Ectodermal cell (in vitro differentiated cells): ENCODE results near the gene PCNX4.

Experiments
- H3K27ac ChIP-seq: 2 replicates; pipeline ENCODE4 v1.7.0; 2013; ENCODE audit warnings: mild to moderate bottlenecking, low read depth, low read length; ENCODE audit not compliant: insufficient read depth, poor library complexity, severe bottlenecking
- H3K27me3 ChIP-seq: 2 replicates; pipeline ENCODE4 v1.7.0; 2013; ENCODE audit warnings: mild to moderate bottlenecking, low read length; ENCODE audit not compliant: insufficient read depth, control insufficient read depth, poor library complexity, severe bottlenecking
- H3K36me3 ChIP-seq: one replicate; pipeline ENCODE4 v1.7.0; 2013; ENCODE audit warnings: low read length; ENCODE audit not compliant: control insufficient read depth, insufficient read depth
- H3K4me1 ChIP-seq: one replicate; pipeline ENCODE4 v1.7.0; 2013; ENCODE audit warnings: low read length; ENCODE audit not compliant: control insufficient read depth, insufficient read depth
- H3K4me3 ChIP-seq: 2 replicates; pipeline ENCODE4 v1.7.0; 2013; ENCODE audit warnings: low read depth, low read length, control low read depth; ENCODE audit not compliant: insufficient read depth
- H3K9me3 ChIP-seq: 2 replicates; pipeline ENCODE4 v1.7.0; 2013; ENCODE audit warnings: mild to moderate bottlenecking, low read length, moderate library complexity; ENCODE audit not compliant: control insufficient read depth
- WGBS, 2 experiments: methylation state at CpG; one replicate each; pipeline ENCODE4 v1.1.7; 2013; ENCODE audit warnings: missing lambda C conversion rate in 2 of 2; 5-methylcytosine and 5-hydroxymethylcytosine counted together

The PCNX4 gene

DNA sequence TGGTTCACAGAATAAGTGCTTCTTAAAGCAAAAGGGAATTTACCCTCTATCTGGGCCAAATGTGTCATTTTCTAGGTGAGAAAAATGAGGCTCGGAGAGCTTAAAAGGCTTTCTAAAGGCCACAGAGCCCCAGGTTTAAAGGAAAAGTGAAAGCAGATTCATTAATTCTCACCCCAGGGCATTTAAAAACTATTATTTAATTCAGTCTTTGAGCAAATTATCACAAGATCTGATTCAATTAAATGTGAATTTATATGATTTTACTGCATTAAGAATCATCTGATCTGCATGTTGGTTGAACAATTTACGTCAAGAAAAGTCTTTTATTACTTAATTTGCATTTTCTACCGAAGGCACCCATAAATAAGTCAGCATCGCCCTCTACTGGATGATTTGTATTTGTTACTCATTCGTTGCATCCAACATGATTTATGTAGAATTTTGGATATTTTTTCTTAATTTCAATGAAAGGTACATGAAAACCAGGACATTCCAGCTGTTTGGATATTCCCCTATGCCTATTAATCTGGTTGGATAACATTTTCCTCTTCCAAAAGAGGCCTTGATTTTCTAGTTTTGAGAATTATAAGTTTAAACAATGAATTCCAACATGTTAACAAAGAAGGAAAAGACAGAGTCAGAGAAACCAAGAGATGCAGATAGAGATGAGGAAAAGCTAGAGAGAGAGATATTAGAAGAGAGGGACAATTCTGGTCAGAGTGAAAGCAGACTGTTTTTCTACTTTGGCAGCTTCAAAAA lies 92.6 kb downstream of the PCNX4 start:
- 18 to 43% methylated on average over 2 to 5 of the region's 5 CpGs for WGBS, 2 experiments
- no peak overlapping the region for H3K27ac ChIP-seq
- H3K9me3 ChIP-seq: no peaks in the 10 kb centered on the region
- no peak overlapping the region for H3K4me3 ChIP-seq
- no peaks in the 10 kb centered on the region for H3K36me3 ChIP-seq
- H3K27me3 ChIP-seq: no peaks in the 10 kb centered on the region
- no peaks in the 10 kb centered on the region for H3K4me1 ChIP-seq

DNA sequence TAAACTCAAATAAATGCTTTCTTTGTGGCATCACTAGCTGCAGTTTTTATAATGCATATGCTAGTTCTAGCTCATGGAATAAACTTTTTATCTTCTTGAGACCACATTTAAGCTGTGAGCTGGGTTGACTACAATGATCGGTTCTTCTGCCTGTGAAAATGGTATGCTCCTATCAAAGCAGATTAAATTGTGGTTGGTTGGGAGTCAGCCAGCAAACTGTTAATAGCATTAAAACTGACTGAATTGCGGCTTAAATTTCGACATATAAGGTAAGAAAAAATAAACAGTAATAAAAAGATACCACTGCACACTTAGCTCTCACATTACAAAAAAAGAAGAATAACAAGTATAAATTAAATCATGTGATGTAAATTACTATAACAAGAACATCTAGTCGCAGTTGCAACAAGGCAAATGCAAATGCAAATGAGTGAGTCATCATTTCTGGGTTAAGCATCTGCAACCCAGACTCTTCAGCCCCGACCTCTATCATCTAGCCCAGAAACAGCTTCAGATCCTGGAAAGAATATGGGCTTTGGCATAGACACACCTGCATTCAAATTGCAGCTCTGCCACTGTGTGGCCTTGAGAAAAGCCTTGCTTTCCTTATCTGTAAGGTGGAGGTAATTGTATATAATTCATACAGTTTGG lies 93.3 kb downstream of the PCNX4 start:
- WGBS, 2 experiments: 49 to 69% methylated on average over 3 to 4 of the region's 5 CpGs

DNA sequence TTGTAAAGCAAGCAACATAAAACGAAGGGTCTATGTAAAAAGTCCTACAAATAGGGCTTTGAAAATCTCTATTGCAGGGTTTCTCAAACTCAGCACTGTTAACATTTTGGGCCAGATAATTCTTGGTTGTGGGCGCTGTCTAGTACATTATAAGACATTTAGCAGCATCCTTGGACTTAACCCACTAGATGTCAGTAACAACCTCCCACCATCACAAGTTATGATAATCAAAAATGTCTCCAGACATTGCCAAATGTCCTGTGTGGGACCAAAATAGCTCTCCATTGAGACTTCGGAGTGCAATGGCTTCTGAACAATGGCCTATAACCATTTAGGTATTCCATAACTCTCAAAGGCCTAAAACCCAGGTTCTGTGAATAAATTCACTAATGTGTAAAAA lies 96.4 kb downstream of the PCNX4 start:
- Histone ChIP-seq H3K9me3 (no peaks in the 10 kb centered on the region), H3K27me3 (no peaks in the 10 kb centered on the region), H3K4me1 (no peaks in the 10 kb centered on the region), H3K27ac (no peak overlapping the region), H3K4me3 (no peak overlapping the region), H3K36me3 (no peaks in the 10 kb centered on the region)
- WGBS, 2 experiments: 86 to 88% methylated on average over 3 of the region's 3 CpGs

More for the DNA sequence above, 93.3 kb downstream of the PCNX4 start:
- Histone ChIP-seq H3K4me1 (no peaks in the 10 kb centered on the region), H3K4me3 (no peak overlapping the region), H3K27ac (no peak overlapping the region), H3K36me3 (no peaks in the 10 kb centered on the region), H3K27me3 (no peaks in the 10 kb centered on the region), H3K9me3 (no peaks in the 10 kb centered on the region)

DNA sequence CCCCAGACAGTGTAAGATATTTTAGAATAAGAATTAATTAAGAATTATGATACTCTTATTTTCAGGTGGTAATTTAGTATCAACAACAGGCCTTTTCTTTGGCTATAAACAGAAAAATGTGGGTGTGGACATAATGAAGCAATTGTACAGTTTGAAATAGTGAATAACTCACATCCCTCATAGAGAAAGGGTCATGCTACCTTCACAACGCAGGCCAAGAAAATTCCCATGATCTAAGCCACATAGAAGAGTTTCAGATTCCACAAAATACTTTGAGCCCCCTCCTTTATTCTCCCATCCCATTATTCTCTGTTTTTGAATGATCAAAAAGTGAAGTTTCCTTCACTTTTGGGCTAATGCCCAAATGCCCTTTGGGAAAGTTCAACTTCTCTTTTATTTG lies 97.0 kb downstream of the PCNX4 start:
- Histone ChIP-seq H3K9me3 (no peaks in the 10 kb centered on the region), H3K4me1 (no peaks in the 10 kb centered on the region), H3K4me3 (no peak overlapping the region), H3K36me3 (no peaks in the 10 kb centered on the region), H3K27me3 (no peaks in the 10 kb centered on the region), H3K27ac (no peak overlapping the region)
- WGBS, 2 experiments: 93 to 100% methylated on average over 1 of the region's 1 CpG

DNA sequence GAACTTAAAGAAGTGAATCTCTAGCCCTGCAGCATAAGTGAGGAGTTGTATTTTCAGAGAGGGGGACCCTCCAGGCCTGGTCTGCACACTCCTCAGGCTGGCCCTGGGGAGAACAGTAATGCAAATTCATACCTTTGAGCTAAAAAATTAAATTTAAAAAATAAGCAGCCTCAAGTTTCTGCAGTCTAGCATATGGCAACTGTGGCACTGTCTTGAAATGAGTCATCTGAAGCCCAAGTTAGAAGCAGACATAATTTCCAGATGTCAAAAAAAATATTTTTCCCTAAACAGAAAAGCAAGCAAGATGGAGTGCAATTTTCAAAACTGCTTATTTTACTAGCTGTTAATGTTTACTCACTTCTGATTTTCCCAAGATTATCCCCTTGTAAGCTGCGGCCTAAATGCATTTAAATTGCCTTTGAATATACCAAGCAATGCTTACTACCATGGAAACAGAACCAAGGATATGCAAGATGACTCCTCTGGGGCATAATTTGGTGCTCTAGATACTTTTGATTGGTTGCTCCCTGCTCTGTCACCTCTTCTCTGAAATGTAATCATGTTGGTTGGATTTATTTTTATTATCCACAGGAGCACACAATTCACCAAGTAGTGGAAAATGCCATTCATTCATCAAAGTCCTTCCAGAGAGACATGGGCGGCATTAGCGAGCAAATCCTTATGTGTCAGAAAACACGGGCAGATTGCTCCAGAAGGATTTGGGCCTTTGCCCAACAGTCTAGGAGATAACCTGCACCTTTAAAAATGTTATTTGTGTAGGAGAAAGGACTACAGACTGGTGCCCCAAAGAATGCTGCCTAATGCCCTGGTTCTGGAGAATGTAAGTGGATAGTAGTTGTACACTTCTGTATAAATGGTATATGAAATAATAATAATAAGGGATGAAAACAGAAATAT lies 98.5 kb downstream of the PCNX4 start:
- Histone ChIP-seq H3K9me3 (no peaks in the 10 kb centered on the region), H3K4me1 (no peaks in the 10 kb centered on the region), H3K4me3 (no peak overlapping the region), H3K27me3 (no peaks in the 10 kb centered on the region), H3K27ac (no peak overlapping the region), H3K36me3 (no peaks in the 10 kb centered on the region)
- 94 to 97% methylated on average over 4 of the region's 4 CpGs for WGBS, 2 experiments

DNA sequence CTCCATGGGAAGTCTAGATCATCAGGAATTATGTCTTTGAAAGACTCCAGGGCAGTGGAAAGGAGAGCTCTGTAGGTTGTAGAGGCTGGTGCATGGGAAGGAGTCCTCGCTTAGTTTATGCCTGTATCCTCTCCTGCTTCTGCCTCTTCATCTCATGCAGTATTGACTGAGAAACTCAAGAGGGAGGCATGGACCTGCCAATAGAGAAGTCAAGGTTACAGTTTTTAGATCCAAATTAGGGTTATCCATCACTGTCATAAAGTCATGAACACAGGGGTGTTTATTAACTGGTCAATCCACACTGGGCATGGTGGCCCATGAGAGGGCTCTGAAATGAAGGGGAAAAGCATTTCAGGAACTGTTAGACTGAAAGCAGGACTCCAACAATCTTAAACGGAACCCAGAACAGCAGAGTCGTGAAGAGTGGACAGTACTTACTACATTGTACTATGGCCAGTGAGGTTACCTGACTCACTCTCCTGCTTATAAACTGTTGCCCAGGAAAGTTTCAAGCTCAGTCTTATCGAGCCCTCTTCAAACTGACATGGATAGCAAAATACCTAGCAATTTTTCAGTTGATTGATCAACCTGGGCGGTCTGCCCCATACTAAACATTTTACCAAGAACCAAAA lies 103.6 kb downstream of the PCNX4 start:
- H3K27me3 ChIP-seq: no peaks in the 10 kb centered on the region

DNA sequence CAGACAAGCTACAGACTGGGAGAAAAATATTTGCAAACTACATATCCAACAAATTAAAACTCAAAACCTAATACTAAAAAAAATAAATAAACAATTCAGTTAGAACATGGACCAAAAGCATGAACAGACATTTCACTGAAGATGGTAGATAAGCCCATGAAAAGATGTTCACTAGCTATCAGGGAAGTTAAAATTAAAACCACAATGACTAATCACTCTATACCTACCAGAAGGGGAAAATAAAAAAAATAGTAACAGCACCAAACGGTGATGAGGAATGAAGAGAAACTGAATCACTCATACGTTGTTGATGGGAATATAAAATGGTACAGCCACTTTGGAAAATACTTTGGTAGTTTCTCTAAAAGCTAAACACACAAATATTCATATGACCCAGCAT lies 104.6 kb downstream of the PCNX4 start:
- H3K27ac ChIP-seq: no peak overlapping the region
- no peaks in the 10 kb centered on the region for H3K27me3 ChIP-seq

More for the DNA sequence above, 103.6 kb downstream of the PCNX4 start:
- Histone ChIP-seq H3K9me3 (no peaks in the 10 kb centered on the region), H3K4me3 (no peak overlapping the region), H3K4me1 (no peaks in the 10 kb centered on the region), H3K36me3 (no peaks in the 10 kb centered on the region), H3K27ac (no peak overlapping the region)
- WGBS, 2 experiments: 93% methylated on average over 5 of the region's 5 CpGs

DNA sequence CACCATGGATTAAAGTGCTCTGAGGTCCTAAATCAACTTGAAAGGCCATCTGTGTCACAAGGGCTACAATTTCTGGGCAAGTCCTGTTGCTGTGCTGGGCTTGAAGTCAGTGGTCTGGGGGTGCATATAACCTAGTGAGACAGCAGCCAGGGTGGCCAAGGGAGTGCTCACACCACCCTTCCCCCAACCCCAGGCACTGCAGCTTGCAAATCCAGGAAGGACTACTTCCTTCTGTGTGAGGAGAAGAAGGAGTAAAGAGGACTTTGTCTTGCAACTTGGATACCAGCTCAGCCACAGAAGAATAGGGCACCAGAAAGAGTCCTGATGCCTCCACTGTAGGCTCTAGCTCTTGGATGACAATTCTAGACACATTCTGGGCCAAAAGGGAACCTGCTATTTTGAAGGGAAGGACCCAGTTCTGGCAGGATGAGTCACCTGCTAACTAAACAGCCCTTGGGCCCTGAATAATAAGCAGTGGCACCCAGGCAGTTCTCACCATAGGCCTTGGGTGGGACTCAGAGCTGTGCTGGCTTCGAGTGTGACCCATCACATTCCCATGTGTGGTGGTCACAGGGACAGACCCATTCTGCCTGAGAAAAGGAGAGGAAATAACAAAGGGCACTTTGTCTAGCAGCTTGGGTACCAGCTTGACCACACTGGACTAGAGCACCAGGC lies 106.0 kb downstream of the PCNX4 start:
- 96 to 100% methylated on average over 1 of the region's 1 CpG for WGBS, 2 experiments
- Histone ChIP-seq H3K4me3 (no peak overlapping the region), H3K36me3 (no peaks in the 10 kb centered on the region)

More for the DNA sequence above, 104.6 kb downstream of the PCNX4 start:
- Histone ChIP-seq H3K9me3 (no peaks in the 10 kb centered on the region), H3K4me3 (no peak overlapping the region), H3K4me1 (no peaks in the 10 kb centered on the region), H3K36me3 (no peaks in the 10 kb centered on the region)
- WGBS, 2 experiments: 80 to 94% methylated on average over 1 to 2 of the region's 2 CpGs

DNA sequence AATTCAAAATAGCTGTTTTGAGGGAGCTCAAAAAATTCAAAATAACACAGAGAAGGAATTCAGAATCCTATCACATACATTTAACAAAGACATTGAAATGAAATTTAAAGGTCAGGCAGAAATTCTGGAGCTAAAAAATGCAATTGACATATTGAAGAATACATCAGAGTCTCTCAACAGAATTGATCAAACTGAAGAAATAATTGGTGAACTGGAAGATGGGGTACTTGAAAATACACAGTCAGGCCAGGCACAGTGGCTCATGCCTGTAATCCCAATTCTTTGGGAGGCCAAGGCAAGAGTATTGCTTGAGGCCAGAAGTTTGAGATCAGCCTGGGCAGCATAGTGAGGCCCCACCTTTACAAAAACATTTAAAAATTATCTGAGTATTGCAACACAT lies 107.6 kb downstream of the PCNX4 start:
- Histone ChIP-seq H3K4me3 (no peak overlapping the region), H3K36me3 (no peaks in the 10 kb centered on the region), H3K27me3 (no peaks in the 10 kb centered on the region), H3K27ac (no peak overlapping the region), H3K4me1 (no peaks in the 10 kb centered on the region), H3K9me3 (no peaks in the 10 kb centered on the region)

More for the DNA sequence above, 106.0 kb downstream of the PCNX4 start:
- Histone ChIP-seq H3K27ac (no peak overlapping the region), H3K9me3 (no peaks in the 10 kb centered on the region), H3K27me3 (no peaks in the 10 kb centered on the region), H3K4me1 (no peaks in the 10 kb centered on the region)
